ENCODE results near the gene HS6ST1. TPM values are rescaled to one million over a fixed set of nuclear protein-coding genes. Genes with fewer than 3 reads are reported as not detected.

The HS6ST1 gene
- total RNA-seq, 2 donors from 2014 or later = 19.3 to 22.9 TPM

- Histone ChIP-seq H3K27me3 (no peaks in the 10 kb centered on the region), H3K4me1 (no peaks in the 10 kb centered on the region), H3K27ac (no peak overlapping the region), H3K4me3 (no peak overlapping the region), H3K36me3 (no peaks in the 10 kb centered on the region), H3K9me3 (no peaks in the 10 kb centered on the region), H3K9ac (ENCODE audit: low read depth in 2 of 2, low read length in 2 of 2) (no peak overlapping the region)
- no peak for DNase-seq
- TF ChIP-seq, protein P1, sequence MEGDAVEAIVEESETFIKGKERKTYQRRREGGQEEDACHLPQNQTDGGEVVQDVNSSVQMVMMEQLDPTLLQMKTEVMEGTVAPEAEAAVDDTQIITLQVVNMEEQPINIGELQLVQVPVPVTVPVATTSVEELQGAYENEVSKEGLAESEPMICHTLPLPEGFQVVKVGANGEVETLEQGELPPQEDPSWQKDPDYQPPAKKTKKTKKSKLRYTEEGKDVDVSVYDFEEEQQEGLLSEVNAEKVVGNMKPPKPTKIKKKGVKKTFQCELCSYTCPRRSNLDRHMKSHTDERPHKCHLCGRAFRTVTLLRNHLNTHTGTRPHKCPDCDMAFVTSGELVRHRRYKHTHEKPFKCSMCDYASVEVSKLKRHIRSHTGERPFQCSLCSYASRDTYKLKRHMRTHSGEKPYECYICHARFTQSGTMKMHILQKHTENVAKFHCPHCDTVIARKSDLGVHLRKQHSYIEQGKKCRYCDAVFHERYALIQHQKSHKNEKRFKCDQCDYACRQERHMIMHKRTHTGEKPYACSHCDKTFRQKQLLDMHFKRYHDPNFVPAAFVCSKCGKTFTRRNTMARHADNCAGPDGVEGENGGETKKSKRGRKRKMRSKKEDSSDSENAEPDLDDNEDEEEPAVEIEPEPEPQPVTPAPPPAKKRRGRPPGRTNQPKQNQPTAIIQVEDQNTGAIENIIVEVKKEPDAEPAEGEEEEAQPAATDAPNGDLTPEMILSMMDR (IDR thresholded peaks at IDR 0.05) = no peak
- intact Hi-C loops (cut with DNase I) = no loop called here
Observed at GRCh38 chr2:128354161-128354560, 35.5 kb upstream of the HS6ST1 start.

- Histone ChIP-seq H3K9me3 (no peaks in the 10 kb centered on the region), H3K9ac (ENCODE audit: low read depth in 2 of 2, low read length in 2 of 2) (no peak overlapping the region), H3K27ac (no peak overlapping the region), H3K4me3 (no peak overlapping the region), H3K27me3 (no peaks in the 10 kb centered on the region), H3K36me3 (no peaks in the 10 kb centered on the region), H3K4me1 (no peaks in the 10 kb centered on the region)
- TF ChIP-seq, protein P1 (IDR thresholded peaks at IDR 0.05) = no peak
- no peak for DNase-seq
- intact Hi-C loops (cut with DNase I) = no loop called here
Observed at GRCh38 chr2:128350736-128351135, 32.1 kb upstream of the HS6ST1 start.

DNA sequence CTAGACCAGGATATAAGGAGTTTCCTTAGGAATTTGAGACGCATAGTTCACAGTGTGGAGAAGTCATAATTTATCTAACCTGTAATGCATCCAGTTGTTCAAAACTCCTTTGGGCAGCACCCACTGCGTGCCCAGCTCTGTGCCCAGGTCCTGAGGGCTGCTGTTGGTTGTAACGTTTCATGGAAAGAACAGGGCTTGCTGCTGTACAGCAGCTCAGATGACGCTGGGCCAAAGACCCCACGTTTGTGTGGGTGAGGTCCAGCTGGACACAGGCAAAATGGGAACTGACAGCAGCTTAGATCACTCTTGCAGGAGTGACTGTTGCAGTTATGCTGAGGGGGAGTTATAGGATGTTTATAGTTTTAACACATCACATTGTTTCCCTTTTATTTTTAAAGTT is 30.0 kb upstream of the HS6ST1 start:
- DNase-seq = no peak
- H3K27ac ChIP-seq = no peak overlapping the region
- intact Hi-C loops (cut with DNase I) = no loop called here

GRCh38 chr2:128347701-128348539 is 29.3 kb upstream of the HS6ST1 start:
- Histone ChIP-seq H3K27ac (no peak overlapping the region), H3K27me3 (no peaks in the 10 kb centered on the region), H3K9ac (ENCODE audit: low read depth in 2 of 2, low read length in 2 of 2) (no peak overlapping the region), H3K4me3 (no peak overlapping the region), H3K36me3 (no peaks in the 10 kb centered on the region), H3K9me3 (no peaks in the 10 kb centered on the region), H3K4me1 (no peaks in the 10 kb centered on the region)
- no peak for DNase-seq
- intact Hi-C loops (cut with DNase I) = no loop called here
- TF ChIP-seq, protein P1 (IDR thresholded peaks at IDR 0.05) = no peak

More for the DNA sequence above, 30.0 kb upstream of the HS6ST1 start:
- H3K9me3 ChIP-seq = no peaks in the 10 kb centered on the region
- H3K4me3 ChIP-seq = no peak overlapping the region
- TF ChIP-seq, protein P1 (IDR thresholded peaks at IDR 0.05) = no peak
- H3K4me1 ChIP-seq = no peaks in the 10 kb centered on the region
- no peak overlapping the region for H3K9ac ChIP-seq (ENCODE audit: low read depth in 2 of 2, low read length in 2 of 2)
- no peaks in the 10 kb centered on the region for H3K36me3 ChIP-seq
- no peaks in the 10 kb centered on the region for H3K27me3 ChIP-seq

DNA sequence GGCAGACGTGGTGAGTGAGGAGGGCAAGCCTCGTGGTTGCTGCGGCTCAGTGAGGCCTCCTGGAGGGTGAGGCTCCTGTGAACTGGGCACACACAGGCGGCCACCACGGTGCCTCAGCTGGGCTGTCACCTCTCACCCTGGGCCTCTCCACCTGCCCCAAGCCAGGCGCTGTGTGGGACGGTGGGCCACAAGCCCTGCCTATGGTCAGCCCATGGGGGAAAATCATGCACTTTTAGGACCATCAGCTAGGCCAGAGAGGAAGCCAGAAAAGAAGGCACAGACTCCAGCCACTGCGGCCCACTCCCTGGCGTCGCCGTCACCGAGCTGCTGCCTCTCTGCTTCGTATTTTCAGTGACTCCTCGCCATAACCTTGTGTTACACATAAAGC is 28.5 kb upstream of the HS6ST1 start:
- Histone ChIP-seq H3K4me3 (no peak overlapping the region), H3K27me3 (no peaks in the 10 kb centered on the region), H3K9me3 (no peaks in the 10 kb centered on the region), H3K4me1 (no peaks in the 10 kb centered on the region), H3K9ac (ENCODE audit: low read depth in 2 of 2, low read length in 2 of 2) (no peak overlapping the region), H3K36me3 (no peaks in the 10 kb centered on the region), H3K27ac (no peak overlapping the region)
- TF ChIP-seq, protein P1 (IDR thresholded peaks at IDR 0.05) = no peak
- intact Hi-C loops (cut with DNase I) = no loop called here
- DNase-seq = no peak
